CD14-positive monocyte (primary cell): ENCODE measurements around the gene NCMAP. TPM values are rescaled to one million over a fixed set of nuclear protein-coding genes. Genes with fewer than 3 reads are reported as not detected.

Experiments used
- DNase-seq, 3 donors: peaks; one replicate each; pipeline ENCODE4 v3.0.0-alpha.2; 2011 to 2022
- H2AFZ ChIP-seq: 2 replicates; pipeline ENCODE4 v1.6.0; 2012; ENCODE audit warnings: mild to moderate bottlenecking, low read depth, low read length, inconsistent platforms; ENCODE audit not compliant: insufficient read depth, poor library complexity, severe bottlenecking
- H3K27ac ChIP-seq, 2 donors: 1 replicate in 1 of 2; 2 replicates in 1 of 2; pipeline ENCODE4 v1.5.1; 2012 to 2013; ENCODE audit warnings: low read length in 2 of 2, control low read depth in 1 of 2, inconsistent platforms in 1 of 2, low read depth in 1 of 2, mild to moderate bottlenecking in 1 of 2
- H3K27me3 ChIP-seq, 2 donors: one replicate each; pipeline versions ENCODE4 v1.6.0 to v1.6.1; 2011 to 2013; ENCODE audit warnings: low read length in 2 of 2; ENCODE audit not compliant: control insufficient read depth in 2 of 2, insufficient read depth in 2 of 2
- H3K36me3 ChIP-seq, 2 donors: replicated peaks in 1 of 2; 1 replicate in 1 of 2; 2 replicates in 1 of 2; pipeline versions ENCODE4 v1.5.1 to v1.6.1; 2012 to 2013; ENCODE audit warnings: low read length in 2 of 2, control low read depth in 1 of 2, inconsistent platforms in 1 of 2, mild to moderate bottlenecking in 1 of 2; ENCODE audit not compliant: insufficient read depth in 2 of 2, control insufficient read depth in 1 of 2
- H3K4me1 ChIP-seq, 2 donors: 1 replicate in 1 of 2; 2 replicates in 1 of 2; pipeline versions ENCODE4 v1.5.1 to v1.6.1; 2012 to 2013; ENCODE audit warnings: low read length in 2 of 2, control low read depth in 1 of 2, inconsistent platforms in 1 of 2, mild to moderate bottlenecking in 1 of 2, moderate library complexity in 1 of 2; ENCODE audit not compliant: insufficient read depth in 2 of 2, control insufficient read depth in 1 of 2
- H3K4me2 ChIP-seq: replicated peaks from 2 replicates; pipeline ENCODE3; 2012; ENCODE audit warnings: low read length, moderate library complexity, mild to moderate bottlenecking; ENCODE audit not compliant: poor library complexity, severe bottlenecking; ENCODE audit errors: extremely low read depth
- H3K4me3 ChIP-seq, 3 experiments: fragments of 200-600 bp in 1 of 3; sonication (generic) in 1 of 3; replicated peaks in 1 of 3; 1 replicate in 2 of 3; 2 replicates in 1 of 3; pipeline ENCODE4 v1.5.1; 2011 to 2013; ENCODE audit warnings: low read length in 3 of 3, mild to moderate bottlenecking in 3 of 3, control low read depth in 2 of 3, low read depth in 2 of 3, inconsistent platforms in 1 of 3, moderate library complexity in 1 of 3
- H3K79me2 ChIP-seq: 2 replicates; pipeline ENCODE4 v1.6.0; 2012; ENCODE audit warnings: mild to moderate bottlenecking, control low read depth, inconsistent platforms, low read length, moderate library complexity; ENCODE audit not compliant: insufficient read depth
- H3K9ac ChIP-seq: 2 replicates; pipeline ENCODE4 v1.6.0; 2017; ENCODE audit warnings: low read length, mild to moderate bottlenecking; ENCODE audit not compliant: insufficient read depth, poor library complexity, severe bottlenecking
- H3K9me3 ChIP-seq, 2 donors: replicated peaks in 1 of 2; 1 replicate in 1 of 2; 2 replicates in 1 of 2; pipeline versions ENCODE4 v1.5.1 to v1.6.1; 2012 to 2013; ENCODE audit warnings: low read length in 2 of 2, control low read depth in 1 of 2; ENCODE audit not compliant: control insufficient read depth in 1 of 2, insufficient read depth in 1 of 2
- H4K20me1 ChIP-seq: 2 replicates; pipeline ENCODE4 v1.6.0; 2012; ENCODE audit warnings: mild to moderate bottlenecking, low read length, control low read depth, moderate library complexity; ENCODE audit not compliant: insufficient read depth
- H3K27ac Mint-ChIP-seq, 7 donors: one replicate each; pipeline ENCODE4 v1.8.0; 2020; ENCODE audit warnings: mild to moderate bottlenecking in 7 of 7, mixed read lengths in 7 of 7, moderate library complexity in 6 of 7, inconsistent platforms in 2 of 7
- H3K27me3 Mint-ChIP-seq, 3 donors: one replicate each; pipeline ENCODE4 v1.8.0; 2021 to 2022; ENCODE audit warnings: low read depth in 3 of 3, mild to moderate bottlenecking in 3 of 3, mixed read lengths in 3 of 3, moderate library complexity in 3 of 3, inconsistent platforms in 1 of 3
- H3K36me3 Mint-ChIP-seq, 2 donors: one replicate each; pipeline ENCODE4 v1.8.0; 2020; ENCODE audit warnings: mixed read lengths in 2 of 2, inconsistent platforms in 1 of 2, mild to moderate bottlenecking in 1 of 2
- H3K4me1 Mint-ChIP-seq: one replicate; pipeline ENCODE4 v1.8.0; 2020; ENCODE audit warnings: mild to moderate bottlenecking, mixed read lengths
- H3K4me3 Mint-ChIP-seq, 2 donors: one replicate each; pipeline ENCODE4 v1.8.0; 2020; ENCODE audit warnings: mild to moderate bottlenecking in 2 of 2, mixed read lengths in 2 of 2, moderate library complexity in 1 of 2
- H3K9me3 Mint-ChIP-seq, 7 donors: one replicate each; pipeline ENCODE4 v1.8.0; 2020 to 2022; ENCODE audit warnings: mixed read lengths in 7 of 7, mild to moderate bottlenecking in 6 of 7, moderate library complexity in 6 of 7, inconsistent platforms in 2 of 7
- WGBS: methylation state at CpG from one replicate; pipeline ENCODE4 v1.1.5; 2013; ENCODE audit warnings: missing lambda C conversion rate; ENCODE audit not compliant: insufficient coverage; 5-methylcytosine and 5-hydroxymethylcytosine counted together
- intact Hi-C, 2 donors: fragments of 100-400 bp; cut with micrococcal nuclease; formaldehyde crosslinking; loops; one replicate each; pipeline versions ENCODE4 v1.15.0 to v1.15.1; 2023
- polyA plus RNA-seq, 3 donors: library from polyadenylated mRNA; depleted of rRNA in 1 of 3; unstranded in 2 of 3; stranded (reverse) in 1 of 3; fragments of 300-500 nt in 2 of 3; fragments of >200 nt in 1 of 3; fragmentation: Illumina TruSeq in 2 of 3; gene quantifications; 1 replicate in 2 of 3; 2 replicates in 1 of 3; pipeline ENCODE4 v1.2.3, GENCODE V29; 2012 to 2021
- TF ChIP-seq, protein P1 (sequence below): fragments of 200-600 bp; IDR thresholded peaks from one replicate; pipeline ENCODE4 v1.8.0; 2022; ENCODE audit warnings: antibody characterized with exemption, mild to moderate bottlenecking

NCMAP gene
- polyA plus RNA-seq, 3 donors: not detected

GRCh38 chr1:24568475-24568874 is 12.6 kb downstream of the NCMAP start:
- Histone ChIP-seq H3K9me3 (no peaks in the 10 kb centered on the region), H3K79me2 (no peaks in the 10 kb centered on the region), H2AFZ (peak overlapping the region; percentile 56), H3K4me2 (no peak overlapping the region), H3K4me1 (peaks cover 6 to 7% of the 10 kb centered on the region in 2 donors), H4K20me1 (no peaks in the 10 kb centered on the region), H3K4me3 (no peak overlapping the region), H3K27me3 (no peaks in the 10 kb centered on the region), H3K36me3 (no peaks in the 10 kb centered on the region), H3K27ac (no peak overlapping the region), H3K9ac (no peak overlapping the region)
- no CpG with 5 or more reads among the region's 2 CpGs for WGBS
- peaks cover 19% of the 10 kb centered on the region for H3K4me1 Mint-ChIP-seq
- peaks cover 5 to 9% (median 7%) of the 10 kb centered on the region in 3 donors for H3K27me3 Mint-ChIP-seq
- no peaks in the 10 kb centered on the region for H3K36me3 Mint-ChIP-seq
- H3K4me3 Mint-ChIP-seq: no peak overlapping the region
- DNase-seq: no peak
- intact Hi-C loops: no loop called here
- peaks cover 0 to 2% (median 0%) of the 10 kb centered on the region in 7 donors for H3K9me3 Mint-ChIP-seq
- TF ChIP-seq, protein P1, sequence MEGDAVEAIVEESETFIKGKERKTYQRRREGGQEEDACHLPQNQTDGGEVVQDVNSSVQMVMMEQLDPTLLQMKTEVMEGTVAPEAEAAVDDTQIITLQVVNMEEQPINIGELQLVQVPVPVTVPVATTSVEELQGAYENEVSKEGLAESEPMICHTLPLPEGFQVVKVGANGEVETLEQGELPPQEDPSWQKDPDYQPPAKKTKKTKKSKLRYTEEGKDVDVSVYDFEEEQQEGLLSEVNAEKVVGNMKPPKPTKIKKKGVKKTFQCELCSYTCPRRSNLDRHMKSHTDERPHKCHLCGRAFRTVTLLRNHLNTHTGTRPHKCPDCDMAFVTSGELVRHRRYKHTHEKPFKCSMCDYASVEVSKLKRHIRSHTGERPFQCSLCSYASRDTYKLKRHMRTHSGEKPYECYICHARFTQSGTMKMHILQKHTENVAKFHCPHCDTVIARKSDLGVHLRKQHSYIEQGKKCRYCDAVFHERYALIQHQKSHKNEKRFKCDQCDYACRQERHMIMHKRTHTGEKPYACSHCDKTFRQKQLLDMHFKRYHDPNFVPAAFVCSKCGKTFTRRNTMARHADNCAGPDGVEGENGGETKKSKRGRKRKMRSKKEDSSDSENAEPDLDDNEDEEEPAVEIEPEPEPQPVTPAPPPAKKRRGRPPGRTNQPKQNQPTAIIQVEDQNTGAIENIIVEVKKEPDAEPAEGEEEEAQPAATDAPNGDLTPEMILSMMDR: no peak
- no peak overlapping the region for H3K27ac Mint-ChIP-seq

GRCh38 chr1:24570265-24571125 is 14.6 kb downstream of the NCMAP start:
- peaks cover 19% of the 10 kb centered on the region for H3K4me1 Mint-ChIP-seq
- Histone ChIP-seq H3K36me3 (no peaks in the 10 kb centered on the region), H3K27ac (no peak overlapping the region), H3K4me1 (peaks cover 6 to 7% of the 10 kb centered on the region in 2 donors), H3K4me3 (no peak overlapping the region), H4K20me1 (no peaks in the 10 kb centered on the region), H3K9me3 (no peaks in the 10 kb centered on the region), H2AFZ (no peak overlapping the region), H3K79me2 (no peaks in the 10 kb centered on the region), H3K4me2 (no peak overlapping the region), H3K9ac (no peak overlapping the region), H3K27me3 (no peaks in the 10 kb centered on the region)
- H3K36me3 Mint-ChIP-seq: no peaks in the 10 kb centered on the region
- H3K27me3 Mint-ChIP-seq: peaks cover 5 to 7% (median 6%) of the 10 kb centered on the region in 3 donors
- intact Hi-C loops: no loop called here
- DNase-seq: no peak
- TF ChIP-seq, protein P1: no peak
- 95% methylated on average over 3 of the region's 10 CpGs for WGBS
- peaks cover 0 to 2% (median 0%) of the 10 kb centered on the region in 7 donors for H3K9me3 Mint-ChIP-seq
- peak overlapping the region in 1 of 7 donors; percentile 3 for H3K27ac Mint-ChIP-seq
- H3K4me3 Mint-ChIP-seq: no peak overlapping the region
